Ishikawa (cell line): ENCODE data around the gene DUSP8.

Experiments
- EGR1 ChIP-seq: IDR thresholded peaks from 2 replicates; pipeline ENCODE4 v1.6.1; 2012
- EP300 ChIP-seq: IDR thresholded peaks from 2 replicates; pipeline ENCODE4 v1.6.1; 2012; ENCODE audit warnings: borderline replicate concordance
- FOXM1 ChIP-seq: IDR thresholded peaks from 2 replicates; pipeline ENCODE4 v1.6.1; 2012; ENCODE audit warnings: low read depth, borderline replicate concordance
- MAX ChIP-seq: IDR thresholded peaks from 2 replicates; pipeline ENCODE4 v1.6.1; 2012
- NFIC ChIP-seq: IDR thresholded peaks from 2 replicates; pipeline ENCODE4 v1.6.1; 2012
- RAD21 ChIP-seq: IDR thresholded peaks from 2 replicates; pipeline ENCODE4 v1.6.1; 2012; ENCODE audit warnings: low read depth
- TAF1 ChIP-seq: IDR thresholded peaks from 2 replicates; pipeline ENCODE4 v1.6.1; 2012; ENCODE audit warnings: low read depth, mild to moderate bottlenecking
- TCF12 ChIP-seq: IDR thresholded peaks from 2 replicates; pipeline ENCODE4 v1.6.1; 2012; ENCODE audit warnings: low read depth
- TEAD4 ChIP-seq: IDR thresholded peaks from 2 replicates; pipeline ENCODE4 v1.6.1; 2012
- TF ChIP-seq, protein P1 (sequence below): IDR thresholded peaks from 2 replicates; pipeline ENCODE4 v1.6.1; 2012
- TF ChIP-seq, protein P2 (sequence below): IDR thresholded peaks from 2 replicates; pipeline ENCODE4 v1.6.1; 2012; ENCODE audit warnings: low read depth, mild to moderate bottlenecking

DNA sequence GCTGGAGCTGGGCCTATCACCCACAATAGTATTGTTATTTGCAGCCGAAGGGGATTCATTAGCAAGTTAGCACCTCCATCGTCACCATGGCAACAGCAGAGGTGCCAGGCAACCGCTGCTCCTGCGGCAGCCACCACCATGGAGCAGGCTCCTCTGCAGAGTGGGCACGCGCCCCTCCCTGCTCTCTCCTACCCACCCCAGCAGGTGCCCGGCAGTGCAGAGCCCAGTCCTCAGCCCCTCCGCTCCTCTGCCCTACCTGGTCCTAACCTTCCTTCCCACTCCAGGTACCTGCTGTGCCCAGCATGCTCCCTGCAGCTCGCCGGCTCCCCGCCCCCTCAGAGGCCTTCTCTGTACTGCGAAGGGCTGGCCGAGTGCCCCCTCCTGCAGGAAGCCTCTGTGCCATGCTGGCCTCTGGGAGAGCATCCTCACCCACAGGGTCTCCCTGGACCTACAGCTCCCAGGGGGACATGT, 3.6 kb downstream of the DUSP8 start:
- TF ChIP-seq FOXM1 = no peak
- TF ChIP-seq, protein P1, sequence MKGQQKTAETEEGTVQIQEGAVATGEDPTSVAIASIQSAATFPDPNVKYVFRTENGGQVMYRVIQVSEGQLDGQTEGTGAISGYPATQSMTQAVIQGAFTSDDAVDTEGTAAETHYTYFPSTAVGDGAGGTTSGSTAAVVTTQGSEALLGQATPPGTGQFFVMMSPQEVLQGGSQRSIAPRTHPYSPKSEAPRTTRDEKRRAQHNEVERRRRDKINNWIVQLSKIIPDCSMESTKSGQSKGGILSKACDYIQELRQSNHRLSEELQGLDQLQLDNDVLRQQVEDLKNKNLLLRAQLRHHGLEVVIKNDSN = no peak
- TF ChIP-seq NFIC = no peak
- no peak for TF ChIP-seq EP300
- no peak for TF ChIP-seq MAX
- no peak for TF ChIP-seq TEAD4
- TF ChIP-seq, protein P2, sequence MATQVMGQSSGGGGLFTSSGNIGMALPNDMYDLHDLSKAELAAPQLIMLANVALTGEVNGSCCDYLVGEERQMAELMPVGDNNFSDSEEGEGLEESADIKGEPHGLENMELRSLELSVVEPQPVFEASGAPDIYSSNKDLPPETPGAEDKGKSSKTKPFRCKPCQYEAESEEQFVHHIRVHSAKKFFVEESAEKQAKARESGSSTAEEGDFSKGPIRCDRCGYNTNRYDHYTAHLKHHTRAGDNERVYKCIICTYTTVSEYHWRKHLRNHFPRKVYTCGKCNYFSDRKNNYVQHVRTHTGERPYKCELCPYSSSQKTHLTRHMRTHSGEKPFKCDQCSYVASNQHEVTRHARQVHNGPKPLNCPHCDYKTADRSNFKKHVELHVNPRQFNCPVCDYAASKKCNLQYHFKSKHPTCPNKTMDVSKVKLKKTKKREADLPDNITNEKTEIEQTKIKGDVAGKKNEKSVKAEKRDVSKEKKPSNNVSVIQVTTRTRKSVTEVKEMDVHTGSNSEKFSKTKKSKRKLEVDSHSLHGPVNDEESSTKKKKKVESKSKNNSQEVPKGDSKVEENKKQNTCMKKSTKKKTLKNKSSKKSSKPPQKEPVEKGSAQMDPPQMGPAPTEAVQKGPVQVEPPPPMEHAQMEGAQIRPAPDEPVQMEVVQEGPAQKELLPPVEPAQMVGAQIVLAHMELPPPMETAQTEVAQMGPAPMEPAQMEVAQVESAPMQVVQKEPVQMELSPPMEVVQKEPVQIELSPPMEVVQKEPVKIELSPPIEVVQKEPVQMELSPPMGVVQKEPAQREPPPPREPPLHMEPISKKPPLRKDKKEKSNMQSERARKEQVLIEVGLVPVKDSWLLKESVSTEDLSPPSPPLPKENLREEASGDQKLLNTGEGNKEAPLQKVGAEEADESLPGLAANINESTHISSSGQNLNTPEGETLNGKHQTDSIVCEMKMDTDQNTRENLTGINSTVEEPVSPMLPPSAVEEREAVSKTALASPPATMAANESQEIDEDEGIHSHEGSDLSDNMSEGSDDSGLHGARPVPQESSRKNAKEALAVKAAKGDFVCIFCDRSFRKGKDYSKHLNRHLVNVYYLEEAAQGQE = no peak
- no peak for TF ChIP-seq TAF1
- no peak for TF ChIP-seq RAD21
- no peak for TF ChIP-seq EGR1
- TF ChIP-seq TCF12 = no peak
